Lower lobe of right lung (tissue), 2 donors: Measurements from ENCODE around the gene POLA2. TPM values are rescaled to one million over a fixed set of nuclear protein-coding genes. Genes with fewer than 3 reads are reported as not detected.
A peak's percentile ranks its signal among the peaks of the same experiment; 100 is the strongest.

Source experiments
- ATAC-seq, 2 donors: fragments of 200-7000 bp; cut with Tn5 transposase; one replicate each; pipeline ENCODE4 v1.9.1; 2020 to 2022; ENCODE audit warnings: mild to moderate bottlenecking in 2 of 2, moderate library complexity in 2 of 2
- DNase-seq: peaks from one replicate; pipeline ENCODE4 v3.0.0-alpha.2; 2020
- H3K27ac ChIP-seq: fragments of 200-600 bp; one replicate; pipeline ENCODE4 v1.8.0; 2022
- H3K27me3 ChIP-seq: fragments of 200-600 bp; one replicate; pipeline ENCODE4 v1.8.0; 2022; ENCODE audit warnings: low read depth
- H3K36me3 ChIP-seq: fragments of 200-600 bp; one replicate; pipeline ENCODE4 v1.8.0; 2022; ENCODE audit warnings: mild to moderate bottlenecking
- H3K4me1 ChIP-seq: fragments of 200-600 bp; one replicate; pipeline ENCODE4 v1.8.0; 2022
- H3K4me3 ChIP-seq: fragments of 200-600 bp; one replicate; pipeline ENCODE4 v1.8.0; 2022; ENCODE audit warnings: mild to moderate bottlenecking
- H3K9me3 ChIP-seq: fragments of 200-600 bp; one replicate; pipeline ENCODE4 v1.8.0; 2022
- CTCF ChIP-seq: fragments of 200-600 bp; IDR thresholded peaks from one replicate; pipeline ENCODE4 v1.8.0; 2022; ENCODE audit warnings: antibody characterized with exemption, mild to moderate bottlenecking
- intact Hi-C: fragments of 100-400 bp; cut with DNase I; formaldehyde crosslinking; loops from one replicate; pipeline ENCODE4 v1.11.0; 2022
- total RNA-seq: library from RNA; stranded (reverse); fragmentation: NEBNext Ultra II Directional; extraction: Animal tissue kit (Norgen Biotek cat#: 25700); gene quantifications from one replicate; pipeline ENCODE4 v1.2.1, GENCODE V29; 2021
- donor health status: DM: no; HTN: yes; CAD: no; lungs with severe emphysema.

POLA2 gene
- total RNA-seq, 1 donor from 2014 or later: 8.7 TPM

DNA sequence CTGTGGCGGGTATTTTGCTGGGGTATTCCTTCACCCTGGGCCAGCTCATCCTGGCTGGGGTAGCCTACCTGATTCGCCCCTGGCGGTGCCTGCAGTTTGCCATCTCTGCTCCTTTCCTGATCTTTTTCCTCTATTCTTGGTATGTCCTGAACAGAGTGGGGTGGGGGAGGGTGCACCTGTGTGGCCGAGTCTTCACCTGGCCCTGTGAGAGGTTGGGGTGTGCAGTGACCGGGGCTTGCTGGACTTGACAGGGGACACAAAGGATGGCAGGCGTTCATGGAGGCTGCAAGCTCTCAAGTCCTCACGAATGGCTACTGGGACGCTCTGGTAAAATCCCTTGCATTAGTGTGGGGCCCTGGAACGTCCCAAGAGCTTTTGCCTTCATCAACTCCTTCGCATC lies 40.7 kb upstream of the POLA2 start:
- no peak for ATAC-seq
- intact Hi-C loops: no loop called here
- no peak for TF ChIP-seq CTCF
- DNase-seq: no peak
- Histone ChIP-seq H3K4me1 (peaks cover 24% of the 10 kb centered on the region), H3K27ac (no peak overlapping the region), H3K9me3 (no peaks in the 10 kb centered on the region), H3K4me3 (no peak overlapping the region), H3K36me3 (no peaks in the 10 kb centered on the region), H3K27me3 (no peaks in the 10 kb centered on the region)

GRCh38 chr11:65223011-65223410 lies 38.8 kb upstream of the POLA2 start:
- peak; percentile 28 to 78 for ATAC-seq
- intact Hi-C loops: no loop called here
- no peak for DNase-seq

GRCh38 chr11:65224930-65225278 lies 36.9 kb upstream of the POLA2 start:
- H3K36me3 ChIP-seq: no peaks in the 10 kb centered on the region
- H3K27ac ChIP-seq: no peak overlapping the region
- ATAC-seq (peak; percentile 82 to 87), DNase-seq (peak; percentile 76)
- no peaks in the 10 kb centered on the region for H3K9me3 ChIP-seq
- H3K27me3 ChIP-seq: no peaks in the 10 kb centered on the region
- H3K4me1 ChIP-seq: peaks cover 24% of the 10 kb centered on the region
- H3K4me3 ChIP-seq: peak overlapping the region; percentile 49
- no peak for TF ChIP-seq CTCF
- intact Hi-C loops: no loop called here

More at GRCh38 chr11:65223011-65223410, 38.8 kb upstream of the POLA2 start:
- Histone ChIP-seq H3K36me3 (no peaks in the 10 kb centered on the region), H3K9me3 (no peaks in the 10 kb centered on the region), H3K27me3 (no peaks in the 10 kb centered on the region), H3K27ac (no peak overlapping the region), H3K4me1 (peaks cover 24% of the 10 kb centered on the region), H3K4me3 (no peak overlapping the region)
- no peak for TF ChIP-seq CTCF

DNA sequence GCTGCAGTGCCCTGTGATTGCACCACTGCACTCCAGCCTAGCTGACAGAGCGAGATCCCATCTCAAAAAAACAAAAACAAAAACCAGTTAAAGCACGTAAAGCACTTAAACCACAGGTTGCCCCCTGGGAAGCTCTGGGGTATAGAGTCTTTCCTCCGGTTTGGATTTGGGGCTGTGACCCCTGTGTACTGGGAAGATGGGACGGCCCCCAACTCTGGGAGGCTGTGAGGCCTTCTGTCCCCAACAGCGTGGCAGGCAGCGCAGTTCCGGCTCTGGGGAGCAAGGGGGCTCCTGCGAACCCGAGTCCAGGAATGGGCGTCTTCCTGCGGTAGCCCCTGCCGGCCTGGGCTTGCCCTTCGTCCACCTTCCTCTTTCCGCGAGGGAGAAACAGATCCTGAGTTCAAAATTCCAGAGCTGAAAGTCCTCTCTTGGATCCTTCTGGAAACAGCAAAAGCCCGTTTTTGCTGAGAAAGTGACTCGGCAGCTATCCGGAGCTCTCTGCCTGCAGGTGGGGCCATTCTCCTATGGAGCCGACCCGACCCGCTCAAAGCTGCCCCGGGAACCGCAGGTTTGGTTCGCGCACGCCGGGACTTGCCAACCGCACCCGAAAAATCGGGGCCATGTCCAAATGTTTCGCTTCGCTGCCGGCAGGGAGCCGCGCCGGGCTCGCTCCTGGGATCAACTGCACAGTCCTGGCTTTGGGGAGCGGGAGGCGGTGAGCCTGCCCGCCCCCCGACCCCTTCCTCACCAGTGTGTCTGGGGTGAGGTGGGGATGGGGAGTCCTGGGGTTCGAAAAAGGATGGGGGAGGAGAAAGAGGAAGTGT lies 36.3 kb upstream of the POLA2 start:
- H3K36me3 ChIP-seq: no peaks in the 10 kb centered on the region
- H3K4me1 ChIP-seq: peaks cover 24% of the 10 kb centered on the region
- peak overlapping the region; percentile 49 for H3K4me3 ChIP-seq
- H3K27ac ChIP-seq: peak overlapping the region; percentile 6
- no peaks in the 10 kb centered on the region for H3K9me3 ChIP-seq
- ATAC-seq: peak; percentile 72 to 81
- peak; percentile 73 for DNase-seq
- TF ChIP-seq CTCF: peak; percentile 30
- H3K27me3 ChIP-seq: no peaks in the 10 kb centered on the region
- intact Hi-C loops: no loop called here

- no peaks in the 10 kb centered on the region for H3K9me3 ChIP-seq
- no peak for ATAC-seq
- H3K36me3 ChIP-seq: no peaks in the 10 kb centered on the region
- no peaks in the 10 kb centered on the region for H3K27me3 ChIP-seq
- H3K27ac ChIP-seq: no peak overlapping the region
- peak overlapping the region; percentile 49 for H3K4me3 ChIP-seq
- TF ChIP-seq CTCF: no peak
- intact Hi-C loops: no loop called here
- peaks cover 24% of the 10 kb centered on the region for H3K4me1 ChIP-seq
- no peak for DNase-seq
These were observed 35.7 kb upstream of the POLA2 start for GRCh38 chr11:65226103-65226442.
